IMR-90 (cell line): Measurements from ENCODE around the gene TAF6L. TPM values are rescaled to one million over a fixed set of nuclear protein-coding genes. Genes with fewer than 3 reads are reported as not detected.

Experiments
- ATAC-seq: fragments of 200-7000 bp; cut with Tn5 transposase; 2 replicates; pipeline ENCODE4 v1.9.1; 2020; ENCODE audit warnings: low read depth, mild to moderate bottlenecking, moderate library complexity
- BruUV-seq: library from RNA; stranded (reverse); fragments of 400-500 nt; replicated peaks from 2 replicates; lab custom pipeline; 2021; lab: Mats Ljungman, UMichigan
- CTCF ChIA-PET: fragments of 300-600 bp; formaldehyde crosslinking; extraction: SDS; loops from one replicate; lab custom pipeline; 2021; ENCODE audit warnings: antibody characterized with exemption; lab: Yijun Ruan, JAX
- POLR2A ChIA-PET: fragments of 300-600 bp; sonication (Branson Sonifier 250); formaldehyde crosslinking; loops from one replicate; lab custom pipeline; 2022; ENCODE audit warnings: antibody characterized with exemption; ENCODE audit not compliant: unreplicated experiment; lab: Charles Lee
- DNase-seq: peaks from one replicate; pipeline ENCODE4 v3.0.0; 2013
- H2AFZ ChIP-seq: replicated peaks from 2 replicates; pipeline ENCODE3; 2013; ENCODE audit warnings: low read length, mild to moderate bottlenecking; ENCODE audit not compliant: poor library complexity
- H2AK5ac ChIP-seq: 2 replicates; pipeline ENCODE4 v1.6.1; 2013; ENCODE audit warnings: low read depth, low read length, inconsistent platforms
- H2AK9ac ChIP-seq: replicated peaks from 2 replicates; pipeline ENCODE3; 2013; ENCODE audit warnings: mild to moderate bottlenecking, low read depth, low read length, moderate library complexity; ENCODE audit not compliant: poor library complexity
- H2BK120ac ChIP-seq: 2 replicates; pipeline ENCODE4 v1.6.1; 2013; ENCODE audit warnings: low read depth, low read length, inconsistent platforms
- H2BK15ac ChIP-seq: 3 replicates; pipeline ENCODE4 v1.6.1; 2013; ENCODE audit warnings: low read depth, low read length, inconsistent platforms
- H2BK20ac ChIP-seq: 2 replicates; pipeline ENCODE4 v1.6.1; 2013; ENCODE audit warnings: low read depth, mild to moderate bottlenecking, inconsistent platforms, low read length, moderate library complexity
- H2BK5ac ChIP-seq: 2 replicates; pipeline ENCODE4 v1.6.1; 2013; ENCODE audit warnings: mild to moderate bottlenecking, low read depth, low read length, inconsistent platforms; ENCODE audit not compliant: poor library complexity, severe bottlenecking
- H3K14ac ChIP-seq: replicated peaks from 2 replicates; pipeline ENCODE4 v1.6.1; 2013; ENCODE audit warnings: low read depth, low read length, inconsistent platforms
- H3K18ac ChIP-seq: 2 replicates; pipeline ENCODE4 v1.6.1; 2013; ENCODE audit warnings: low read depth, low read length, control low read depth
- H3K23ac ChIP-seq: 2 replicates; pipeline ENCODE4 v1.6.1; 2013; ENCODE audit warnings: low read depth, low read length, inconsistent platforms
- H3K27ac ChIP-seq: 2 replicates; pipeline ENCODE4 v1.5.1; 2013; ENCODE audit warnings: mild to moderate bottlenecking, control low read depth, low read length; ENCODE audit not compliant: insufficient read depth
- H3K27me3 ChIP-seq: 2 replicates; pipeline ENCODE4 v1.6.1; 2013; ENCODE audit warnings: low read length; ENCODE audit not compliant: control insufficient read depth, insufficient read depth
- H3K36me3 ChIP-seq: 2 replicates; pipeline ENCODE4 v1.6.1; 2013; ENCODE audit warnings: low read length, mixed read lengths; ENCODE audit not compliant: control insufficient read depth, insufficient read depth
- H3K4ac ChIP-seq: 2 replicates; pipeline ENCODE4 v1.6.1; 2013; ENCODE audit warnings: low read depth, low read length, inconsistent platforms
- H3K4me1 ChIP-seq: 2 replicates; pipeline ENCODE4 v1.6.1; 2013; ENCODE audit warnings: low read length, mixed read lengths; ENCODE audit not compliant: control insufficient read depth, insufficient read depth
- H3K4me2 ChIP-seq: 2 replicates; pipeline ENCODE4 v1.6.1; 2013; ENCODE audit warnings: low read depth, mild to moderate bottlenecking, control low read depth, low read length, moderate library complexity
- H3K4me3 ChIP-seq: 2 replicates; pipeline ENCODE4 v1.5.1; 2013; ENCODE audit warnings: low read depth, mild to moderate bottlenecking, control low read depth, low read length, moderate library complexity; ENCODE audit not compliant: insufficient read depth
- H3K56ac ChIP-seq: 2 replicates; pipeline ENCODE4 v1.6.1; 2013; ENCODE audit warnings: low read length, inconsistent platforms; ENCODE audit not compliant: insufficient read depth; ENCODE audit errors: extremely low read depth
- H3K79me1 ChIP-seq, 2 experiments: 2 replicates each; pipeline ENCODE4 v1.6.1; 2013; ENCODE audit warnings: low read length in 2 of 2, inconsistent platforms in 1 of 2, low read depth in 1 of 2
- H3K9ac ChIP-seq: 2 replicates; pipeline ENCODE4 v1.6.1; 2013; ENCODE audit warnings: low read depth, low read length, control low read depth
- H3K9me1 ChIP-seq: 2 replicates; pipeline ENCODE4 v1.6.1; 2013; ENCODE audit warnings: low read length, inconsistent platforms; ENCODE audit not compliant: insufficient read depth
- H3K9me3 ChIP-seq: 2 replicates; pipeline ENCODE4 v1.6.1; 2013; ENCODE audit warnings: low read length; ENCODE audit not compliant: control insufficient read depth, insufficient read depth
- H4K20me1 ChIP-seq: 2 replicates; pipeline ENCODE4 v1.6.1; 2013; ENCODE audit warnings: low read length, inconsistent platforms; ENCODE audit not compliant: insufficient read depth
- H4K5ac ChIP-seq: 2 replicates; pipeline ENCODE4 v1.6.1; 2013; ENCODE audit warnings: mild to moderate bottlenecking, low read depth, low read length, control low read depth
- H4K8ac ChIP-seq, 2 experiments: 2 replicates each; pipeline ENCODE4 v1.6.1; 2013; ENCODE audit warnings: low read depth in 2 of 2, low read length in 2 of 2, control low read depth in 1 of 2, inconsistent platforms in 1 of 2
- H4K91ac ChIP-seq: 2 replicates; pipeline ENCODE4 v1.6.1; 2013; ENCODE audit warnings: low read depth, low read length, inconsistent platforms; ENCODE audit not compliant: insufficient read depth
- BHLHE40 ChIP-seq: fragments of 150-350 bp; IDR thresholded peaks from 2 replicates; pipeline ENCODE4 v1.6.1; 2016; ENCODE audit warnings: mild to moderate bottlenecking, low read depth, low read length
- MAZ ChIP-seq: IDR thresholded peaks from 2 replicates; pipeline ENCODE4 v1.6.1; 2012; ENCODE audit warnings: low read depth, mild to moderate bottlenecking, low read length, improper control_type of control experiment, moderate library complexity, borderline replicate concordance
- POLR2A ChIP-seq: IDR thresholded peaks from 2 replicates; pipeline ENCODE4 v1.6.1; 2012; ENCODE audit warnings: mild to moderate bottlenecking, low read depth, low read length
- dilution Hi-C: fragments of 300-500 bp; cut with HindIII; formaldehyde crosslinking; loops from one replicate; pipeline ENCODE4 v1.14.3; 2018; ENCODE audit warnings: low sequenced_read_pairs; ENCODE audit not compliant: unreplicated experiment
- in situ Hi-C: fragments of 300-500 bp; cut with MboI; formaldehyde crosslinking; loops from 3 replicates; pipeline ENCODE4 v1.14.3; 2019; ENCODE audit warnings: low sequenced_read_pairs, inconsistent platforms, mixed read lengths
- intact Hi-C: fragments of 100-400 bp; cut with micrococcal nuclease; formaldehyde crosslinking; loops from 2 replicates; pipeline ENCODE4 v1.10.0; 2022
- polyA plus RNA-seq, 3 experiments: library from polyadenylated mRNA; depleted of rRNA; stranded (reverse); fragments of >200 nt; gene quantifications; 2 replicates each; pipeline ENCODE4 v1.2.3, GENCODE V29; 2012; ENCODE audit warnings: low replicate concordance in 1 of 3
- total RNA-seq: library from RNA; depleted of rRNA; stranded (reverse); fragments of >200 nt; gene quantifications from 2 replicates; pipeline ENCODE4 v1.2.3, GENCODE V29; 2012
- TF ChIP-seq, protein P1 (sequence below): conservative IDR thresholded peaks from 2 replicates; pipeline ENCODE4 v1.5.1; 2012; ENCODE audit warnings: mild to moderate bottlenecking, low read depth, low read length, improper control_type of control experiment

TAF6L gene
- total and polyA plus RNA-seq, 2 of the 4 experiments (the other 2 are of a cell fraction) = 9.5 to 13.5 TPM

- in situ Hi-C loops (no loop called here), intact Hi-C loops (no loop called here), dilution Hi-C loops (no loop called here)
- no peak for TF ChIP-seq MAZ
- no peak for TF ChIP-seq POLR2A
- TF ChIP-seq, protein P1, sequence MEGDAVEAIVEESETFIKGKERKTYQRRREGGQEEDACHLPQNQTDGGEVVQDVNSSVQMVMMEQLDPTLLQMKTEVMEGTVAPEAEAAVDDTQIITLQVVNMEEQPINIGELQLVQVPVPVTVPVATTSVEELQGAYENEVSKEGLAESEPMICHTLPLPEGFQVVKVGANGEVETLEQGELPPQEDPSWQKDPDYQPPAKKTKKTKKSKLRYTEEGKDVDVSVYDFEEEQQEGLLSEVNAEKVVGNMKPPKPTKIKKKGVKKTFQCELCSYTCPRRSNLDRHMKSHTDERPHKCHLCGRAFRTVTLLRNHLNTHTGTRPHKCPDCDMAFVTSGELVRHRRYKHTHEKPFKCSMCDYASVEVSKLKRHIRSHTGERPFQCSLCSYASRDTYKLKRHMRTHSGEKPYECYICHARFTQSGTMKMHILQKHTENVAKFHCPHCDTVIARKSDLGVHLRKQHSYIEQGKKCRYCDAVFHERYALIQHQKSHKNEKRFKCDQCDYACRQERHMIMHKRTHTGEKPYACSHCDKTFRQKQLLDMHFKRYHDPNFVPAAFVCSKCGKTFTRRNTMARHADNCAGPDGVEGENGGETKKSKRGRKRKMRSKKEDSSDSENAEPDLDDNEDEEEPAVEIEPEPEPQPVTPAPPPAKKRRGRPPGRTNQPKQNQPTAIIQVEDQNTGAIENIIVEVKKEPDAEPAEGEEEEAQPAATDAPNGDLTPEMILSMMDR = no peak
- no peak for TF ChIP-seq BHLHE40
- no peak overlapping the region for H4K91ac ChIP-seq
- H2BK20ac ChIP-seq = no peak overlapping the region
- no peak overlapping the region for H4K8ac ChIP-seq
- H2BK15ac ChIP-seq = no peak overlapping the region
- H3K9ac ChIP-seq = no peak overlapping the region
- no TSS peak for BruUV-seq
- H2BK120ac ChIP-seq = no peak overlapping the region
- H2AFZ ChIP-seq = no peak overlapping the region
- peaks cover 10 to 20% of the 10 kb centered on the region in 2 experiments; a peak in 3 of 4 replicates for H3K79me1 ChIP-seq
- H3K23ac ChIP-seq = no peak overlapping the region
- H3K56ac ChIP-seq = no peak overlapping the region
- H2AK9ac ChIP-seq = no peak overlapping the region
- H3K27ac ChIP-seq = no peak overlapping the region
- H3K4me3 ChIP-seq = no peak overlapping the region
- H3K9me3 ChIP-seq = no peaks in the 10 kb centered on the region
- DNase-seq = no peak
- ChIA-PET CTCF (no interaction called here), POLR2A (interaction anchor here (0.6 kb wide), 1 partner anchor 118 kb away, joined by 3 read pairs; no protein-coding TSS in a partner anchor)
- H3K9me1 ChIP-seq = no peaks in the 10 kb centered on the region
- H3K4me1 ChIP-seq = no peaks in the 10 kb centered on the region
- no peaks in the 10 kb centered on the region; the same call in 1 of the 2 replicates for H4K20me1 ChIP-seq
- peaks cover 45% of the 10 kb centered on the region for H3K36me3 ChIP-seq
- H2BK5ac ChIP-seq = no peak overlapping the region
- no peaks in the 10 kb centered on the region for H3K27me3 ChIP-seq
- H3K4ac ChIP-seq = no peak overlapping the region
- H2AK5ac ChIP-seq = no peak overlapping the region
- no peak overlapping the region for H3K18ac ChIP-seq
- H4K5ac ChIP-seq = no peak overlapping the region
- H3K4me2 ChIP-seq = no peak overlapping the region
- ATAC-seq = no peak
- H3K14ac ChIP-seq = no peak overlapping the region
These were observed 34.0 kb upstream of the TAF6L start for GRCh38 chr11:62737196-62737595.
